ENCODE measurements around the gene MYO19. TPM values are rescaled to one million over a fixed set of nuclear protein-coding genes. Genes with fewer than 3 reads are reported as not detected.

MYO19 gene
- total and polyA plus RNA-seq, 2 of the 4 experiments (the other 2 are of a cell fraction), result 35.8 to 55.6 TPM

GRCh38 chr17:36523113-36523512 is 11.6 kb downstream of the MYO19 start:
- H3K27ac ChIP-seq (ENCODE audit: insufficient read depth, low read length), result no peak overlapping the region
- H2BK5ac ChIP-seq (ENCODE audit: low read depth, low read length, poor library complexity, severe bottlenecking), result no peak overlapping the region
- no peak overlapping the region for H2AFZ ChIP-seq (replicated peaks; ENCODE audit: low read length, poor library complexity)
- no peak overlapping the region for H3K18ac ChIP-seq (ENCODE audit: low read depth, low read length)
- CTCF ChIA-PET, result no interaction called here
- ATAC-seq (ENCODE audit: low read depth) (no peak), DNase-seq (no peak)
- no TSS peak for BruUV-seq (replicated peaks)
- peaks cover 12 to 17% of the 10 kb centered on the region in 2 experiments for H3K79me1 ChIP-seq (ENCODE audit: low read depth in 1 of 2, low read length in 2 of 2)
- H3K9ac ChIP-seq (ENCODE audit: low read depth, low read length), result no peak overlapping the region
- no peak overlapping the region for H2BK15ac ChIP-seq (ENCODE audit: low read depth, low read length)
- POLR2A ChIA-PET (ENCODE audit: unreplicated experiment), result no interaction called here
- H3K23ac ChIP-seq (ENCODE audit: low read depth, low read length), result no peak overlapping the region
- dilution Hi-C loops (cut with HindIII; ENCODE audit: low sequenced_read_pairs, unreplicated experiment), result no loop called here
- no peaks in the 10 kb centered on the region for H3K9me3 ChIP-seq (ENCODE audit: control insufficient read depth, insufficient read depth, low read length)
- H3K36me3 ChIP-seq (ENCODE audit: control insufficient read depth, insufficient read depth, low read length), result peaks cover 31% of the 10 kb centered on the region
- H2BK20ac ChIP-seq (ENCODE audit: low read depth, low read length), result no peak overlapping the region
- intact Hi-C loops (cut with micrococcal nuclease), result no loop called here
- no peak for TF ChIP-seq BHLHE40 (IDR thresholded peaks at IDR 0.05; ENCODE audit: low read depth, low read length)
- no peak for TF ChIP-seq RAD21 (IDR thresholded peaks at IDR 0.05; ENCODE audit: low read length)
- no peak for TF ChIP-seq RFX5 (IDR thresholded peaks at IDR 0.05; ENCODE audit: low read depth, low read length)
- TF ChIP-seq, protein P1, sequence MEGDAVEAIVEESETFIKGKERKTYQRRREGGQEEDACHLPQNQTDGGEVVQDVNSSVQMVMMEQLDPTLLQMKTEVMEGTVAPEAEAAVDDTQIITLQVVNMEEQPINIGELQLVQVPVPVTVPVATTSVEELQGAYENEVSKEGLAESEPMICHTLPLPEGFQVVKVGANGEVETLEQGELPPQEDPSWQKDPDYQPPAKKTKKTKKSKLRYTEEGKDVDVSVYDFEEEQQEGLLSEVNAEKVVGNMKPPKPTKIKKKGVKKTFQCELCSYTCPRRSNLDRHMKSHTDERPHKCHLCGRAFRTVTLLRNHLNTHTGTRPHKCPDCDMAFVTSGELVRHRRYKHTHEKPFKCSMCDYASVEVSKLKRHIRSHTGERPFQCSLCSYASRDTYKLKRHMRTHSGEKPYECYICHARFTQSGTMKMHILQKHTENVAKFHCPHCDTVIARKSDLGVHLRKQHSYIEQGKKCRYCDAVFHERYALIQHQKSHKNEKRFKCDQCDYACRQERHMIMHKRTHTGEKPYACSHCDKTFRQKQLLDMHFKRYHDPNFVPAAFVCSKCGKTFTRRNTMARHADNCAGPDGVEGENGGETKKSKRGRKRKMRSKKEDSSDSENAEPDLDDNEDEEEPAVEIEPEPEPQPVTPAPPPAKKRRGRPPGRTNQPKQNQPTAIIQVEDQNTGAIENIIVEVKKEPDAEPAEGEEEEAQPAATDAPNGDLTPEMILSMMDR (conservative IDR thresholded peaks at IDR 0.05; ENCODE audit: low read depth, low read length), result no peak
- TF ChIP-seq FOS (IDR thresholded peaks at IDR 0.05; ENCODE audit: low read depth, low read length), result no peak
- TF ChIP-seq CHD1 (IDR thresholded peaks at IDR 0.05; ENCODE audit: low read depth, low read length), result no peak
- no peak for TF ChIP-seq CEBPB (IDR thresholded peaks at IDR 0.05; ENCODE audit: low read depth, low read length)
- TF ChIP-seq, protein P2, sequence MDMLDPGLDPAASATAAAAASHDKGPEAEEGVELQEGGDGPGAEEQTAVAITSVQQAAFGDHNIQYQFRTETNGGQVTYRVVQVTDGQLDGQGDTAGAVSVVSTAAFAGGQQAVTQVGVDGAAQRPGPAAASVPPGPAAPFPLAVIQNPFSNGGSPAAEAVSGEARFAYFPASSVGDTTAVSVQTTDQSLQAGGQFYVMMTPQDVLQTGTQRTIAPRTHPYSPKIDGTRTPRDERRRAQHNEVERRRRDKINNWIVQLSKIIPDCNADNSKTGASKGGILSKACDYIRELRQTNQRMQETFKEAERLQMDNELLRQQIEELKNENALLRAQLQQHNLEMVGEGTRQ (IDR thresholded peaks at IDR 0.05; ENCODE audit: low read depth, low read length), result no peak
- TF ChIP-seq MAZ (IDR thresholded peaks at IDR 0.05; ENCODE audit: borderline replicate concordance, low read depth, low read length), result no peak
- no peak for TF ChIP-seq NFE2L2 (IDR thresholded peaks at IDR 0.05; ENCODE audit: low read depth, low read length)
- TF ChIP-seq, protein P3, sequence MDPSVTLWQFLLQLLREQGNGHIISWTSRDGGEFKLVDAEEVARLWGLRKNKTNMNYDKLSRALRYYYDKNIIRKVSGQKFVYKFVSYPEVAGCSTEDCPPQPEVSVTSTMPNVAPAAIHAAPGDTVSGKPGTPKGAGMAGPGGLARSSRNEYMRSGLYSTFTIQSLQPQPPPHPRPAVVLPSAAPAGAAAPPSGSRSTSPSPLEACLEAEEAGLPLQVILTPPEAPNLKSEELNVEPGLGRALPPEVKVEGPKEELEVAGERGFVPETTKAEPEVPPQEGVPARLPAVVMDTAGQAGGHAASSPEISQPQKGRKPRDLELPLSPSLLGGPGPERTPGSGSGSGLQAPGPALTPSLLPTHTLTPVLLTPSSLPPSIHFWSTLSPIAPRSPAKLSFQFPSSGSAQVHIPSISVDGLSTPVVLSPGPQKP (IDR thresholded peaks at IDR 0.05; ENCODE audit: borderline replicate concordance, low read depth, low read length), result no peak
- no peak for TF ChIP-seq MAFK (IDR thresholded peaks at IDR 0.05; ENCODE audit: low read depth, low read length)
- H3K14ac ChIP-seq (replicated peaks; ENCODE audit: low read depth, low read length), result no peak overlapping the region
- H3K4me2 ChIP-seq (ENCODE audit: low read depth, low read length), result no peak overlapping the region
- no peak overlapping the region for H4K91ac ChIP-seq (ENCODE audit: insufficient read depth, low read depth, low read length)
- no peak overlapping the region for H3K4ac ChIP-seq (ENCODE audit: low read depth, low read length)
- no peak overlapping the region for H3K56ac ChIP-seq (ENCODE audit: extremely low read depth, insufficient read depth, low read length)
- no peak overlapping the region for H4K8ac ChIP-seq (ENCODE audit: low read depth in 2 of 2, low read length in 2 of 2)
- no peak overlapping the region for H3K4me3 ChIP-seq (ENCODE audit: insufficient read depth, low read depth, low read length)
- H2AK9ac ChIP-seq (replicated peaks; ENCODE audit: low read depth, low read length, poor library complexity), result no peak overlapping the region
- no peak overlapping the region for H2AK5ac ChIP-seq (ENCODE audit: low read depth, low read length)
- H3K4me1 ChIP-seq (ENCODE audit: control insufficient read depth, insufficient read depth, low read length), result no peaks in the 10 kb centered on the region
- WGBS, 2 experiments (ENCODE audit: extremely low coverage in 2 of 2, insufficient read length in 1 of 2), result no CpG with 5 or more reads among the region's 2 CpGs
- no peaks in the 10 kb centered on the region for H4K20me1 ChIP-seq (ENCODE audit: insufficient read depth, low read length)
- no peak overlapping the region for H4K5ac ChIP-seq (ENCODE audit: low read depth, low read length)
- no peak overlapping the region for H2BK120ac ChIP-seq (ENCODE audit: low read depth, low read length)
- no peaks in the 10 kb centered on the region for H3K27me3 ChIP-seq (ENCODE audit: control insufficient read depth, insufficient read depth, low read length)
- H3K9me1 ChIP-seq (ENCODE audit: insufficient read depth, low read length), result peaks cover 6% of the 10 kb centered on the region; the same call in 1 of the 2 replicates
- in situ Hi-C loops (cut with MboI; ENCODE audit: low sequenced_read_pairs), result no loop called here

Data from IMR-90 (cell line).